Hematopoietic multipotent progenitor cell treated with erythropoietin and hydrocortisone succinate and interleukin-3 and kit ligand, for 17 days (in vitro differentiated cells): Measurements from ENCODE around the gene PSD4.

Source experiments
- DNase-seq: peaks from one replicate; pipeline ENCODE4 v3.0.0-alpha.2; 2015; ENCODE audit warnings: low spot score

The PSD4 gene

GRCh38 chr2:113173542-113174375 is at the start of gene PSD4:
TSS of gene PSD4 (plus strand) at chr2:113173971. CDS start at chr2:113182457, 8,486 bp downstream.
- peak; percentile 44 for DNase-seq

DNA sequence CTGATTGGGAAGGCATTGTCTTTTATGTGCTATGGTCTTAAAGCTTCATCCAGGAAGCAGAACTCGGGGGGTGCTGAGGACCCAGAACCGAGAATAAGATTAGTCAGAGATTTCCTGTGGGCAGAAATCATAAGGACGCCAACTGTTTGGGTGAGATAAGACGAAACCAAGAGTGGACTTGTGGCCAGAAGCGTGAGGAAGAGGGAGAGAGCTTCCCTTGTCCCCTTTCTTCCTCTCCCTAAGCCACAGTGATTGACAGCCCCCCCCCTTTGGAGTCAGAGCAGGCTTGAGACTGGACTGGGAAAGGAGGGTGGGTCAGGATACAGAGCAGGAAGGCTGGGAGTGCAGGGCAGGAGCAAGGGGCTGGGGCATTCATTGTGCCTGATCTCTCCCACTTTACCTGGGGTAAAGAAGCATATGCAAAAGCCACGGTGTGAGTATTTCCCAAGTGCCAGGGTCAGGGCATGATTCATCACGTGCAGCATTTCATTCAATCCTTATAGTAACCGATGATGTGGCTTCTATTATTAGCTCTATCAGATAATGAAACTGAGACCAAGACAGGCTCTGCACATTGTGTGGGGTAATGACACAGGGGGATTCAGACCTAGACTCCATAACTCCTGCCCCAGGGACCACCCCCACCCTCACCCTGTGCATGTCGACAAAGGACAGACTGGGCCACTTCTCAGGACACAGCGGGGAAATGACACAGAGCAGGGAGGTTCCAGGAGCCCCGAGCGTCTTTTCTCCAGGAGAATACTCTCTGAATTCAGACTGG is 49.4 kb upstream of the PSD4 start:
- DNase-seq = no peak

DNA sequence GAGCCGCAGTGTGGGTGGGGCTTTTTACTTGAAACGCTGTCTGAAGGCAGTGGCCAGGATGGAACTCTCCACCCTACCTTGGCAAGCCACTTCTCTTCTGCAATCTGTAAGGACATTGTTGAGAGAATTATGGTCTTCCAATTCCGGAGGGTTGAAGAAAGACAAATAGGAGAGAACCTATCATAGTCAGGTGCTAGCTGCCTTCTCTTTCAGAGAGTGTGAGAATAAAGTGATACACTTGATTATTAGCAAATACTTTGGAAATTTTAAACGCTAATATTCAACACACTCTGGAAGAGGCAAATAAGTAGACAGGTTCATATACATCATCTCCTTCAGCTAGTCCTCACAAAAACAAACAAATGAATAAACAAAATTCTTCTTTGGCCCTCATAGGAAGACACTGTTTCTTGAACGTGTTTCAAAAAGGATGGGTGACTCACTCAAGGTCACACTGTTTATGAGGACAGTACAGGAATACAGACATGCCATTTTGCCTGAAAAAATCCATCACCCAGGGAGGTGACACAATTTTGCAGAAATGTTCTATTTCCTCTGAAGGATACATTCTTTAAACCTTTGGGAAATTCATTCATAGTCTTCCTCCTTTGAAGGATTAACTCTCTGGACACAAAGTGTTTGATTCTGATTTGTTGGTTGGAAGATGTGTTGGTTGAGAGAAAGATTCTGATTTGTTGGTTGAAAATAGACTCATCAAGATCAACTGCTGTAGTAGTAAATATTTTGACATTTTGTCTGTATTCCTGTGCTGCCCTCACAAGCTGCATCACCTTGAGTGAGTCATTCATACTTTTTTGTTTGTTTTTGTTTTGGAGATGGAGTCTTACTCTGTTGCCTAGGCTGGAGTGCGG is 48.6 kb upstream of the PSD4 start:
- DNase-seq = no peak

DNA sequence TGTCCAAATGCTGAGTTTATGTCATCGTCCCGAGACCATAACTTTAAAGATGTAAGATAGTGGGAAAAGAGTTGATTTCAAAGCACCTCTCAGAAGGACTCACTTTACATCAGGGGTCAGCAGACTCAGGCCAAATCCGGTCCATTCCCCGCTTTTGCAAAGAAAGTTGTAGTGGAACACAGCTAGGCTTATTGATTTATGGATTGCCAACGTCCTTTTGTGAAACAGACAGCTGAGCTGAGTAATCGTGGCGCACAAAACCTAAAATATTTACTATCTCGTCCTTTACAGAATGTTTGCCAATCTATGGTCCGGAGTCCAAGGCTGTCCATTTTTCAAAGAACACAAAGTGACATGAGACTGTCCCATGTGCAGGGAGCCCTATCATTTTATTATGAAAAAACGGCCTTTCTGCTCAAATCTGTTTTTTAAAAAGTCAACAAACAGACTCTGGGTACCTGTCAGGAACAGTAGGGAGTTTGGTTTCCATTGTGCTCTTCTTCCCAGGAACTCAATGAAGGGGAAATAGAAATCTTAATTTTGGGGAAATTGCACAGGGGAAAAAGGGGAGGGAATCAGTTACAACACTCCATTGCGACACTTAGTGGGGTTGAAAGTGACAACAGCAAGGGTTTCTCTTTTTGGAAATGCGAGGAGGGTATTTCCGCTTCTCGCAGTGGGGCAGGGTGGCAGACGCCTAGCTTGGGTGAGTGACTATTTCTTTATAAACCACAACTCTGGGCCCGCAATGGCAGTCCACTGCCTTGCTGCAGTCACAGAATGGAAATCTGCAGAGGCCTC is 46.7 kb upstream of the PSD4 start, which contains the start of gene IL1RN:
Gene IL1RN, plus strand, starts transcription at position 754 of the 801 bp plus-strand sequence. Its CDS starts 27 bp downstream, at position 781.
- DNase-seq = no peak

DNA sequence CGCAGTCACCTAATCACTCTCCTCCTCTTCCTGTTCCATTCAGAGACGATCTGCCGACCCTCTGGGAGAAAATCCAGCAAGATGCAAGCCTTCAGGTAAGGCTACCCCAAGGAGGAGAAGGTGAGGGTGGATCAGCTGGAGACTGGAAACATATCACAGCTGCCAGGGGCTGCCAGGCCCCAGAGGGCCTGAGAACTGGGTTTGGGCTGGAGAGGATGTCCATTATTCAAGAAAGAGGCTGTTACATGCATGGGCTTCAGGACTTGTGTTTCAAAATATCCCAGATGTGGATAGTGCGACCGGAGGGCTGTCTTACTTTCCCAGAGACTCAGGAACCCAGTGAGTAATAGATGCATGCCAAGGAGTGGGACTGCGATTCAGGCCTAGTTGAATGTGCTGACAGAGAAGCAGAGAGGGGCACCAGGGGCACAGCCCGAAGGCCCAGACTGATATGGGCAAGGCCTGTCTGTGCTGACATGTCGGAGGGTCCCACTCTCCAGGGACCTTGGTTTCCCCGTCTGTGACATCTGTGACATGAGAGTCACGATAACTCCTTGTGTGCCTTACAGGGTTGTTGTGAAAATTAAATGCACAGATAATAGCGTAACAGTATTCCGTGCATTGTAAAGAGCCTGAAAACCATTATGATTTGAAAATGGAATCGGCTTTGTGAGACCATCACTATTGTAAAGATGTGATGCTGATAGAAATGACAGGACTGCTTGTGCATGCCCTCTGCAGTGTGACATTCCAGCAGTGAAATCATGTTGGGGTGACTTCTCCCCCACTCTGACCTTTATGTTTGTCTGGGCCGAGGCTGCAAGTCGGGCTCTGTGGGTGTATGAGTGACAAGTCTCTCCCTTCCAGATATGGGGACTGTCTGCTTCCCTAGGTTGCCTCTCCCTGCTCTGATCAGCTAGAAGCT is 45.9 kb upstream of the PSD4 start:
- DNase-seq = no peak

- DNase-seq = no peak
Observed at GRCh38 chr2:113129519-113130078, 44.2 kb upstream of the PSD4 start.

DNA sequence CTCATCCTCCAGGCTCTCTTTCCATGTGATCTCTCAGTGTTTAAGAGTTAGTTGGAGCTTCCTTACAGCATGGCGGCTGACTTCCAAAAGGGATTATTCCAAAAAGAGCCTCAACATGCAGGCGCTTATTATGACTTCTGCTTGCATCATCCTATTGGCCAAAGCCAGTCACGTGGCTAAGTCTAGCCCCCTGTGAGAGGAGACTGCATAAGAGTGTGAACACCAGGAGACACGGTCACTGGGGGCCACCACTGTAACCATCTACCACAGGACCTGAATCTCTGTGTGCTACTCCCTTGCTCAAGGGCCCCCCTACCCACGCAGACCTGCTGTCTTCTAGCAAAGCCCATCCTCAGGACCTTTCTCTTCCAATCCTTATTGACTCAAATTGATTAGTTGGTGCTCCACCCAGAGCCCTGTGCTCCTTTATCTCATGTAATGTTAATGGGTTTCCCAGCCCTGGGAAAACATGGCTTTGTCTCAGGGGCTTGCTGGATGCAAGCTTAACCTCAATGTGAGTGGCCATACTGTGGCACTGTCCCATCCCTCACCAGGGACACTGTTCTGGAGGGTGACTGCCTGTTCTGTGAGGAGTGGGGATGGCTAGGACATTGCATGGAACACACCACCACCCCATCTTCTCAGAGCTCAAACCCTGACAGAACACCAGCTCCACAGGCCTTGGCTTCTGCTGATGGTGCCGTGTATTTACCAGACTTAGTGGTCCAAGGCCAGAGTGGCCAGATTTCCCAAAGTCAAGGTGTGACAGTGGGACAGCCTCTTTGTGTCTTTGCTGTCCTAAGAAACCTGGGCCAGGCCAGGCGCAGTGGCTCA is 42.2 kb upstream of the PSD4 start:
- DNase-seq = no peak

DNA sequence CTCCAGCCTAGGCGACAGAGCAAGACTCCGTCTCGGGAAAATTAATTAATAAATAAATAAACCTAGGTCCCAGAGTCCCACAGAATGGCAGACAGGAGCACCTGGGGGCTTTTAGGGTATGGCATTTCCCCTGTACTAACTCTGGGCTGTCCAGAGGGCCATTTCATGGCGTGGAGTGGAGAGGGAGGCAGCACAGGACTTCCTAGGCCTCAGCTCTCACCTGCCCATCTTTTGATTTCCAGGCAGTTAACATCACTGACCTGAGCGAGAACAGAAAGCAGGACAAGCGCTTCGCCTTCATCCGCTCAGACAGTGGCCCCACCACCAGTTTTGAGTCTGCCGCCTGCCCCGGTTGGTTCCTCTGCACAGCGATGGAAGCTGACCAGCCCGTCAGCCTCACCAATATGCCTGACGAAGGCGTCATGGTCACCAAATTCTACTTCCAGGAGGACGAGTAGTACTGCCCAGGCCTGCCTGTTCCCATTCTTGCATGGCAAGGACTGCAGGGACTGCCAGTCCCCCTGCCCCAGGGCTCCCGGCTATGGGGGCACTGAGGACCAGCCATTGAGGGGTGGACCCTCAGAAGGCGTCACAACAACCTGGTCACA is 41.3 kb upstream of the PSD4 start:
- no peak for DNase-seq

GRCh38 chr2:113133704-113134598 is 39.8 kb upstream of the PSD4 start:
- DNase-seq = no peak

DNA sequence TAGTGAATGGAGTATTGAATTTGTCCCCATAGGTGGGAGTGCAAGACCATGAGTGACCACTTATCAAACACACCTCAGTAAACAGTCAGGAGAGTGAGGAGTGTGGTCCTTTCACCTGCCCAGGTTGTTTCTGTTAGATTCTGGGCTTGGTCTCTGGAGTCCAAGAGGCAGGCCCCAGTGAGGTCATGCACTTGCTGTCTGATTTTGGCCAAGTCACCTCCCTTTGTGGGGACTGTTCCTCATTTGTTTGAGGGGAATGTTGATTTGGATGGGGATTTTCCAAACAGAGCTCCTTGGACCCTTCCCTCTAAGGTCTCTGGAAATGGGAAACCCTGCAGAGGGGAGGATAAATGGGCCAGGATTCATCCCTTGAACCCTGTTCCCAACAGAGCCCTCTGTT is 39.1 kb upstream of the PSD4 start:
- no peak for DNase-seq

DNA sequence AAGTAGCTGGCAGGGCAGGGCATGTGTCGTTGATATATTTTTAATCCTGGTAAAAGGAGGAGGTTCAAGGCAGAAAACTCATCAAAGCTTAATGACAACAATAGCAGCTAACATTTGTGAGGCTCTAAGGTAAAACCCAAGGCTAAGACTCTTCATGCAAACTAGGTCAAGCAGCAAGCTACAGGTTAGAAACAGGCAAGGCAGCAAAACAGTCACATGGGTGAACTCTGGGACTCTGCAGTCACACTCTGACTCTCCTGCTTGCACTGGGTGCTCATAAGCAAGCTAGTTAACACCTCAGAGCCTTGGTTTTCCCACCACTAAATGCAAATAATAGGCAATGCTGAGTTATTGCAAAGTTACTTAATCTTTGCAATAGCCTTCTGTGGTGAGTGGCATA is 38.5 kb upstream of the PSD4 start:
- DNase-seq = no peak

- DNase-seq = peak; percentile 67
Observed at GRCh38 chr2:113136828-113137775, 36.7 kb upstream of the PSD4 start.

- DNase-seq = no peak
Observed at GRCh38 chr2:113137827-113138226, 35.9 kb upstream of the PSD4 start.

DNA sequence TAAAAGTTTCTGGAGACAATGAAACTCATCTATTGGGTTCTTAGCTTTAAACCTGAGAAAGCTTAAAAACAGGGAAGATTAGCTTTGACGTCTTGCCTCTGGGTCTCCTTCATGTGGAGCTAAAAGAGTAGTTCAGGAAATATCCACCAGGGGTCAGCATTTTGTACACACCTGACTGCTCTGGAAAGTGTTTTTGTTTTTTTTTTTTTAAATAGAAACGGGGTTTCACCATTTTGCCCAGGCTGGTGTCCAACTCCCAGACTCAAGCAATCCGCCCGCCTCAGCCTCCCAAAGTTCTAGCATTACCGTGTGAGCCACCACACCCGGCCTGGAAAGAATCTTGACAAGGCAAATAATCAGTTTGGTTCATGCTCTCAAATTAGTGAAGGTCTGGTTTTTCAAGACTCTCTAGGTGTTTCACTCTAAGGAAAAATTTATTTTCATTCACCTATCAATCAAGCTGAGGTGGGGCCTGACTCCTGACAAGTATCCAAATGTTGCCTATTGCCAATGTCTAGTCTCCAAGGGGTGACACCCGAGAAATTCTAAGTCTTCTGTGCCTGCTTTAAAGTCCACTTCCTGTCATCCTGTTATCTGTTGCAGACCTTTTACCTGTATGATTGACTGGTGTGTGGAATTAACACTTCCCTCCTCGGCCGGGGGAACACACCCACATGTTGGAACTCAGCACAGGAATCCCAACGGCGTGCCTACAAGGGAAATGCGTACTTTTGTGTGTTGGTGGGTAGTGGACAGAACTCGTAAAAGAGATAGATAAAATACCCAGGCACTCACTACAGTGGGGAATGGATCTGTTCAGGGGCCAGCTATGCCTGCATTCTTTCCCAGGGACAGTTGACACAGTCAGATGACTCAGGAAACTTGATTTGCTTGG is 35.1 kb upstream of the PSD4 start:
- peak; percentile 85 for DNase-seq

- DNase-seq = no peak
Observed at GRCh38 chr2:113141451-113141850, 32.3 kb upstream of the PSD4 start.
